HL-60 (cell line): ENCODE measurements around the gene ZBTB3.

Experiments
- DNase-seq, 2 experiments: peaks; one replicate each; pipeline ENCODE4 v3.0.0-alpha.2; 2010 to 2020; ENCODE audit warnings: low read depth in 1 of 2, low spot score in 1 of 2
- H3K27ac ChIP-seq: fragments of 250-450 bp; sonication (Bioruptor Pico); replicated peaks from 2 replicates; pipeline ENCODE4 v1.5.1; 2020; ENCODE audit warnings: mild to moderate bottlenecking, moderate library complexity
- H3K27me3 ChIP-seq: fragments of 250-450 bp; sonication (Bioruptor Pico); 2 replicates; pipeline ENCODE4 v1.5.1; 2021; ENCODE audit warnings: mild to moderate bottlenecking, moderate library complexity; ENCODE audit not compliant: insufficient read depth, poor library complexity, severe bottlenecking
- H3K4me3 ChIP-seq: replicated peaks from 2 replicates; pipeline ENCODE4 v1.5.1; 2011; ENCODE audit warnings: mild to moderate bottlenecking, control low read depth, low read length; ENCODE audit not compliant: insufficient read depth
- GABPA ChIP-seq: IDR thresholded peaks from 2 replicates; pipeline ENCODE4 v1.6.1; 2012; ENCODE audit warnings: low read depth
- POLR2AphosphoS5 ChIP-seq: IDR thresholded peaks from 2 replicates; pipeline ENCODE4 v1.6.1; 2012; ENCODE audit warnings: low read depth
- SPI1 ChIP-seq: IDR thresholded peaks from 2 replicates; pipeline ENCODE4 v1.6.1; 2012; ENCODE audit warnings: low read depth, mild to moderate bottlenecking, borderline replicate concordance
- long read RNA-seq: library from polyadenylated mRNA; unstranded; transcript quantifications from one replicate; pipeline ENCODE4 v2.0.0, GENCODE V29; 2020
- TF ChIP-seq, protein P1 (sequence below): IDR thresholded peaks from 2 replicates; pipeline ENCODE4 v1.6.1; 2012; ENCODE audit warnings: low read depth; ENCODE audit not compliant: insufficient replicate concordance
- TF ChIP-seq, protein P2 (sequence below): IDR thresholded peaks from one replicate; pipeline ENCODE4 v1.5.1; 2011; ENCODE audit warnings: low read length, control low read depth, inconsistent platforms; ENCODE audit not compliant: insufficient read depth

The ZBTB3 gene
- long read RNA-seq, transcript ZBTB3-201 (2 exons, 2,978 nt): major isoform, 15 of 17 reads
- long read RNA-seq, partial matches to known transcripts: 0 of 17 reads
- long read RNA-seq, other reads (novel, unspliced or antisense): 2 of 17 reads

DNA sequence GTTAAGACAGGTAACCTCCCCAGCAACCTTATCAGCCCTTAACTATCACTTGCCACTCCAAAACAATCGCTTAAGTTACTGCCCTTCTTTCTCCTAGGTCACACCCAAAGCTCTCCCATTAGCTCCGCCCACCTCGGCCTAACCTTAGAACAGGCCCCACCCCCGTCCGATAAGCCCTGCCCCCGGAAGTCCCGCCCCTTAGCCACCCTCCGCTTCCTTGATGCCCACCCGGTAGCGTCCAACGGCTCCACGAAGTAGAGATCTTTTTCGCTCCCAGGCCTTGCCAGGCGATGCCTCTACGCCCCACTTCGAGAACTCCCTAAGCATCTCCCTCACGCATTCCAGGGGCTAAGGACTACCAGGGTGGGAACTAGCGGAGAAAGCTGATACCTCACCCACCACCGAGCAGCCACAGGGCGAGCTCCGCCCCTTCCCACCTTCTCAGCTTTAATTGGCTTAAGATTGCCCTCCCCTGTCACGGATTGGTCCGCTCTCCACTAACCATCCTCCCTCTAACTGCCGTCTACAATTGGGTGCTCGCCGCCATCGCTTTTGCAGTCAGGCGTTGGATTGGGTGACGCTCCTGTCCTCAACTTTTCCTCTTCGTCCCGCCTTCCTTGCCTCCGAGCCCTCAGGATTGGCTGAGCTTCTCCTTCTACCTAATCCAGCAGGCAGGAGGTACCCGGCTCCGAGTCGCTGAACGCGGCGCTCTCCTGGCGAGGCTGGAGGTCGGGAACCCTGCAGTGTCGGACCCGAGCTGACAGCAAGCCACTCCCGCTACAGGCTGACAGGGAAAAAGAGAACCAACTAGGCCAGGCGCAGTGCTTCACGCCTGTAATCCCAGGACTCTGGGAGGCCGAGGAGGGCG, at the start of gene ZBTB3:
ZBTB3 (minus strand) TSS at position 425 of the 868 bp plus-strand sequence. CDS start 496 bp downstream, outside the sequence.
- Histone ChIP-seq H3K27ac (peak within 1 kb of the TSS; percentile 95), H3K4me3 (peak within 1 kb of the TSS; percentile 60), H3K27me3 (no peaks in the 10 kb centered on the region)
- DNase-seq: peak; percentile 99 to 100
- TF ChIP-seq, protein P1, sequence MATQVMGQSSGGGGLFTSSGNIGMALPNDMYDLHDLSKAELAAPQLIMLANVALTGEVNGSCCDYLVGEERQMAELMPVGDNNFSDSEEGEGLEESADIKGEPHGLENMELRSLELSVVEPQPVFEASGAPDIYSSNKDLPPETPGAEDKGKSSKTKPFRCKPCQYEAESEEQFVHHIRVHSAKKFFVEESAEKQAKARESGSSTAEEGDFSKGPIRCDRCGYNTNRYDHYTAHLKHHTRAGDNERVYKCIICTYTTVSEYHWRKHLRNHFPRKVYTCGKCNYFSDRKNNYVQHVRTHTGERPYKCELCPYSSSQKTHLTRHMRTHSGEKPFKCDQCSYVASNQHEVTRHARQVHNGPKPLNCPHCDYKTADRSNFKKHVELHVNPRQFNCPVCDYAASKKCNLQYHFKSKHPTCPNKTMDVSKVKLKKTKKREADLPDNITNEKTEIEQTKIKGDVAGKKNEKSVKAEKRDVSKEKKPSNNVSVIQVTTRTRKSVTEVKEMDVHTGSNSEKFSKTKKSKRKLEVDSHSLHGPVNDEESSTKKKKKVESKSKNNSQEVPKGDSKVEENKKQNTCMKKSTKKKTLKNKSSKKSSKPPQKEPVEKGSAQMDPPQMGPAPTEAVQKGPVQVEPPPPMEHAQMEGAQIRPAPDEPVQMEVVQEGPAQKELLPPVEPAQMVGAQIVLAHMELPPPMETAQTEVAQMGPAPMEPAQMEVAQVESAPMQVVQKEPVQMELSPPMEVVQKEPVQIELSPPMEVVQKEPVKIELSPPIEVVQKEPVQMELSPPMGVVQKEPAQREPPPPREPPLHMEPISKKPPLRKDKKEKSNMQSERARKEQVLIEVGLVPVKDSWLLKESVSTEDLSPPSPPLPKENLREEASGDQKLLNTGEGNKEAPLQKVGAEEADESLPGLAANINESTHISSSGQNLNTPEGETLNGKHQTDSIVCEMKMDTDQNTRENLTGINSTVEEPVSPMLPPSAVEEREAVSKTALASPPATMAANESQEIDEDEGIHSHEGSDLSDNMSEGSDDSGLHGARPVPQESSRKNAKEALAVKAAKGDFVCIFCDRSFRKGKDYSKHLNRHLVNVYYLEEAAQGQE: no peak
- TF ChIP-seq SPI1 (no peak), POLR2AphosphoS5 (peak; percentile 94), GABPA (peak; percentile 88)
- TF ChIP-seq, protein P2, sequence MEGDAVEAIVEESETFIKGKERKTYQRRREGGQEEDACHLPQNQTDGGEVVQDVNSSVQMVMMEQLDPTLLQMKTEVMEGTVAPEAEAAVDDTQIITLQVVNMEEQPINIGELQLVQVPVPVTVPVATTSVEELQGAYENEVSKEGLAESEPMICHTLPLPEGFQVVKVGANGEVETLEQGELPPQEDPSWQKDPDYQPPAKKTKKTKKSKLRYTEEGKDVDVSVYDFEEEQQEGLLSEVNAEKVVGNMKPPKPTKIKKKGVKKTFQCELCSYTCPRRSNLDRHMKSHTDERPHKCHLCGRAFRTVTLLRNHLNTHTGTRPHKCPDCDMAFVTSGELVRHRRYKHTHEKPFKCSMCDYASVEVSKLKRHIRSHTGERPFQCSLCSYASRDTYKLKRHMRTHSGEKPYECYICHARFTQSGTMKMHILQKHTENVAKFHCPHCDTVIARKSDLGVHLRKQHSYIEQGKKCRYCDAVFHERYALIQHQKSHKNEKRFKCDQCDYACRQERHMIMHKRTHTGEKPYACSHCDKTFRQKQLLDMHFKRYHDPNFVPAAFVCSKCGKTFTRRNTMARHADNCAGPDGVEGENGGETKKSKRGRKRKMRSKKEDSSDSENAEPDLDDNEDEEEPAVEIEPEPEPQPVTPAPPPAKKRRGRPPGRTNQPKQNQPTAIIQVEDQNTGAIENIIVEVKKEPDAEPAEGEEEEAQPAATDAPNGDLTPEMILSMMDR: no peak

- H3K4me3 ChIP-seq: no peak overlapping the region
These were observed 47.1 kb upstream of the ZBTB3 start for GRCh38 chr11:62801071-62801470.

DNA sequence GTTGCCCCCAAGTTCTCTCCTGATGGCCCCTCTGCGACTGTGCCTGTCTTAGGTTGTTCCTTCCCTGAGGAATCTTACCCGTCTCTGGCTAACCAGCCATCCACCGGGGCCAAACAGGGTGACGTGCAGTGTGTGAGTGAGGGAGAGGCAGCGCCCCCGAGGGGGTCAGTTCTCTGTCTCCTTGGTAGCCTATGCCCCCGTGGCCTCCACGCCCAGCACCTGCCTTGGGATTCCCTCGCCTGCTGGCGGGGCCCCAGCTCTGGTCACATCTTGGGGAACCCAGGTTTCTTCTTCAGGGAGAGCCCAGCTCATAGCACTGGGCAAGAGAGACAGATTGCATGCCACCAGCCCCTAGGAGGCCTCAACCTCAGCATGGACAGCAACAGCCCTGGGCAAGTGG, 45.5 kb upstream of the ZBTB3 start:
- Histone ChIP-seq H3K4me3 (no peak overlapping the region), H3K27ac (no peak overlapping the region), H3K27me3 (no peaks in the 10 kb centered on the region)
- no peak for TF ChIP-seq POLR2AphosphoS5
- TF ChIP-seq, protein P2: no peak
- TF ChIP-seq SPI1: no peak
- no peak for TF ChIP-seq GABPA
- TF ChIP-seq, protein P1: no peak
- DNase-seq: no peak

More at GRCh38 chr11:62801071-62801470, 47.1 kb upstream of the ZBTB3 start:
- TF ChIP-seq POLR2AphosphoS5 (no peak), SPI1 (no peak), GABPA (no peak)
- TF ChIP-seq, protein P1: no peak
- TF ChIP-seq, protein P2: no peak
- no peak for DNase-seq
- no peak overlapping the region for H3K27ac ChIP-seq
- no peaks in the 10 kb centered on the region for H3K27me3 ChIP-seq
